Fibroblast of pulmonary artery (primary cell): Measurements from ENCODE around the gene USPL1.
"Not testable (repeated sequence)": the region's sequence is repeated elsewhere in the genome, so short reads cannot be mapped to it uniquely, and the experiment has no call there.

Experiments used
- DNase-seq: peaks from one replicate; pipeline ENCODE4 v3.0.0-alpha.2; 2010; ENCODE audit warnings: low read depth
- H3K4me3 ChIP-seq: replicated peaks from 2 replicates; pipeline ENCODE4 v1.5.1; 2011; ENCODE audit warnings: low read depth, mild to moderate bottlenecking, control low read depth, low read length, moderate library complexity
- TF ChIP-seq, protein P1 (sequence below): IDR thresholded peaks from 2 replicates; pipeline ENCODE4 v1.5.1; 2011; ENCODE audit warnings: mild to moderate bottlenecking, control low read depth, low read length, inconsistent platforms; ENCODE audit errors: missing control alignments

Gene USPL1

DNA sequence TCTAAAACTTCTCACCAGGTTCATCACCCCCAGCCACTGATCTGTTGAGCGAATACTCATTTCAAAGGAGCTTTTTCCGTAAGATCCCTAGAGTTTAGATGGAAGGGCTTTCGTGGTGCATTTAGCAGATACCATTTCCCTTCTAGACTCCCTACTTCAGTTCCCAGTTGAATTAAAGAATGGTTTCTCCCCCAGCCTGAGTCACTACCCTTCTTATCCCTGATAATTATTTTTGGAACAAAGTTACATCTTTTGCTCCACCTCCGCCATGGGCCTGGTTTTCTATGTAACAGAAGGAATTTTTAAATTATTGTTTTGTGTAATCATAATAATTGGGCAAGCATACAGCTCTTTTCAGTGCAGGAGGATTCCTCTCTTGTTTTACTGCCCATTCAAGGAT is 22.0 kb downstream of the USPL1 start:
- DNase-seq = peak; percentile 80

DNA sequence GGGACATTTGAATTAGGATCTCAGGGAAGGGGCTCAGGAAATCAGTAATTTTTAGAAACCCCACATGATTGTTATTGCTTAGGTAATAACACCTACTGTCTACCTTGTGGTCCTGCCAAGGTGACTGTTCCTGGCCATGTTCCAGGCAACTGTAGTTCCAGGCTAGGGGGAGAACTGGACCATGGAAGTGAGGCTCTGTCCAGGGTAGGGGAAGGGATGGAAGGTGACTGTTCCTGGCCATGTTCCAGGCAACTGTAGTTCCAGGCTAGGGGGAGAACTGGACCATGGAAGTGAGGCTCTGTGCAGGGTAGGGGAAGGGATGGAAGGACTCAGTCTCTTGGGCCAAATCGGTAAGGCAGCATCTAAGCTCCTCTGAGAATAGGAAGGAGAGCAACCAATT is 23.5 kb downstream of the USPL1 start:
- H3K4me3 ChIP-seq, DNase-seq: not testable (repeated sequence)

More for the DNA sequence above, 22.0 kb downstream of the USPL1 start:
- H3K4me3 ChIP-seq = no peak overlapping the region
- TF ChIP-seq, protein P1, sequence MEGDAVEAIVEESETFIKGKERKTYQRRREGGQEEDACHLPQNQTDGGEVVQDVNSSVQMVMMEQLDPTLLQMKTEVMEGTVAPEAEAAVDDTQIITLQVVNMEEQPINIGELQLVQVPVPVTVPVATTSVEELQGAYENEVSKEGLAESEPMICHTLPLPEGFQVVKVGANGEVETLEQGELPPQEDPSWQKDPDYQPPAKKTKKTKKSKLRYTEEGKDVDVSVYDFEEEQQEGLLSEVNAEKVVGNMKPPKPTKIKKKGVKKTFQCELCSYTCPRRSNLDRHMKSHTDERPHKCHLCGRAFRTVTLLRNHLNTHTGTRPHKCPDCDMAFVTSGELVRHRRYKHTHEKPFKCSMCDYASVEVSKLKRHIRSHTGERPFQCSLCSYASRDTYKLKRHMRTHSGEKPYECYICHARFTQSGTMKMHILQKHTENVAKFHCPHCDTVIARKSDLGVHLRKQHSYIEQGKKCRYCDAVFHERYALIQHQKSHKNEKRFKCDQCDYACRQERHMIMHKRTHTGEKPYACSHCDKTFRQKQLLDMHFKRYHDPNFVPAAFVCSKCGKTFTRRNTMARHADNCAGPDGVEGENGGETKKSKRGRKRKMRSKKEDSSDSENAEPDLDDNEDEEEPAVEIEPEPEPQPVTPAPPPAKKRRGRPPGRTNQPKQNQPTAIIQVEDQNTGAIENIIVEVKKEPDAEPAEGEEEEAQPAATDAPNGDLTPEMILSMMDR = no peak

DNA sequence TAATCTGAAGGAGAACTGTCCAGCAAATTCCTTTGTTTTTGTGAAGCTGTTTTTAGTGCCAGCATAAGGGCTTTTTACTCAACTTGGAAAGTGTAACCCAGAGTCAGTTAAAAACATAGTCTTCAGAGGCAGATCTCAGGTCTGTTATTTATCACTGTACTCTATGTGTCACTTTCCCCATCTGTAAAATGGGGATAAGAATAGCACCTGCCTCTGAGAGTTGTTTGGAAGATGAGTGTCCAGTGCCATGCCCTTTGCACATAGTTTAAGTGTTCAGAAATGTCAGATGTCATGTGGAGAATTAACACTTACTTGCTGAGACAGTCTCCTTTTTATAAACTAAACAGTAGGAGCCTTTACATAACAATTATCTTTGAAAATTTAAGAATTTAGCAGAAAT is 27.9 kb downstream of the USPL1 start:
- TF ChIP-seq, protein P1 = no peak
- DNase-seq = no peak

DNA sequence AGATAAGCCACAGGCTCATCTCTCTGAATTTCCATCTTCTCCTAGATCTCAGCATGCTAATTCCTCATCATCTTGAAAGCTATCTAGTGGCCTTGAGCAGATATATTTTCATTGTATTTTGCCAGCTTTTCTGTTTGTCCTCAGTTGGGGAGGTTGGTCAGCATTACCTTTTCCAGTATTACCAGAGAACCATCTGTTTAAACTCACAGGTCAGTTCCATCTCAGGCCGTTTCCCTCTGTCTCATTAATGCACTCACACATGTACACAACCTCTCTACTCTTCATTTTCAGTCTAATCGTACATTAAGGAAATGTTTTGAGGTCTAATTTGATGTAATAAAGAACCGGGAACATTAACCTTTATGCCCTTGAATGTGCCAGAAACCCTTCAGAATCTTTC is 29.7 kb downstream of the USPL1 start:
- no peak overlapping the region for H3K4me3 ChIP-seq
- no peak for DNase-seq
- TF ChIP-seq, protein P1 = no peak

More for the DNA sequence above, 27.9 kb downstream of the USPL1 start:
- H3K4me3 ChIP-seq = no peak overlapping the region

DNA sequence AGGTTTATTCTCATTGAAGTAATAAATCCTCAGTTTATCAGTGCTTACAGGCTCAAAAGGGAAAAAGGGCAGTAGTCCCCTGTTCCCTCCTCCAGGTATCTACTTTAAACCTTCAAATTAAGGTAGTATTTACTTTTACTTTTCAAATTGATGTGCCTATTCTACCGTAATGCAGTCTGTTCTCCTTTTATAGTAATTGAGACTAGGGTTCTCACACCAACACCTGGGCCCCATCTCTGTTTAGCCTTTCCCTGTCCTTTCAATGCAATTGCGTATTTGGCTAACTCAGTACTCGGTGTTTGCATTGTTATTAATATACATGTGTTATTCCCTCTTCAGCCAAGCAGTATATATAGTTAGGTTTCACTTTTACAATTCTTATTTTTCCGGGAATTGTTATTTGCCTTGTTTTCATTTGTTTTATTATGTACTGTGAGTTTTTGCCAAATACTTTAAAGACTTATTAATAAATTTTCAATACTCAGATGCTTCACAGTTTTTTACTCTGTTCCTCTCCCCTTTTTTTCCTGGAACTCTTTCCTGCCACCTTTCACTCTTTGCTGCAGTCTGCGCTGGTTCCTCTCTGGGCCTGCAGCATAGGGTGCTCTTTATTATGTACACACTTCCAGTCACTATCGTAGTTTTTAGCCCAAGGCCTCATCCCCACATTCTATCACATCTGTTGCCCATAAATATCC is 30.3 kb downstream of the USPL1 start:
- no peak for DNase-seq
- TF ChIP-seq, protein P1 = no peak
- H3K4me3 ChIP-seq = no peak overlapping the region

DNA sequence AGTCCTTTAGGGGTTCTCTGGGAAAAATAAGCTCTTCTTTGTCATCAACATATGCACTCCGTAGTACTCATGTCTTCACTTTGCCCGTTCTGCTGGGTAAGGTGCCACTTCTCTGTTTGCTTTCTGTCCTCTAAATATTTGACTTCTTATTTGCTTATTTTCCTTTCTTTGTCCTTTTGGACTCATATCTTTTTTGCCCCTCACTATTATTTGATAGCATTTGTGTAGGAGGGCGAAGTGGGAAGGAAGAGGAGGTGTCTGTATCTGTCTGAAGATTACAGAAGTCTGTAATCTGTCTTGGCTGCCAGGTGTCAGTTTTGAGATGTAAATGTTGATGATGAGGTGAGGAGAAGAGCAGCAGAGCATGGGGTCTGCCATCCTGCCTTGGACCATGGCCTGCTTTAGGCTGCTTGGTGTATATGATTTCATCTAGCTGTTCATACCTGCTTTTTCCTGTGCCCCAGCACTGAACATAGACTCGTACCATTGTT is 30.8 kb downstream of the USPL1 start:
- TF ChIP-seq, protein P1 = no peak
- no peak overlapping the region for H3K4me3 ChIP-seq
- no peak for DNase-seq

DNA sequence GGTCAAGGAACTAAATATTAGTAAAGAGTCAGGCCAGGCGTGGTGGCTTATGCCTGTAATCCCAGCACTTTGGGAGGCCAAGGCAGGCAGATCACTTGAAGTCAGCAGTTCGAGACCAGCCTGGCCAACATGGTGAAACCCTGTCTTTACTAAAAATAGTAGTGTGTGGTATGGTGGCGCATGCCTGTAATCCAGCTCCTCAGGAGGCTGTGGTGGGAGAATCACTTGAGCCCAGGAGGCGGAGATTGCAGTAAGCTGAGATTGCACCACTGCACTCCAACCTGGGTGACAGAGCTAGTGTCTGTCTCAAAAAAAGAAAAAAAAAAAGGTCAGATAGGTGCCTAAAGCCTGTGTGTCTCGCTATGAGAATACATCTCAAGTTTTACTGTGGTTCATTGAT is 33.9 kb downstream of the USPL1 start:
- DNase-seq, H3K4me3 ChIP-seq: not testable (repeated sequence)

DNA sequence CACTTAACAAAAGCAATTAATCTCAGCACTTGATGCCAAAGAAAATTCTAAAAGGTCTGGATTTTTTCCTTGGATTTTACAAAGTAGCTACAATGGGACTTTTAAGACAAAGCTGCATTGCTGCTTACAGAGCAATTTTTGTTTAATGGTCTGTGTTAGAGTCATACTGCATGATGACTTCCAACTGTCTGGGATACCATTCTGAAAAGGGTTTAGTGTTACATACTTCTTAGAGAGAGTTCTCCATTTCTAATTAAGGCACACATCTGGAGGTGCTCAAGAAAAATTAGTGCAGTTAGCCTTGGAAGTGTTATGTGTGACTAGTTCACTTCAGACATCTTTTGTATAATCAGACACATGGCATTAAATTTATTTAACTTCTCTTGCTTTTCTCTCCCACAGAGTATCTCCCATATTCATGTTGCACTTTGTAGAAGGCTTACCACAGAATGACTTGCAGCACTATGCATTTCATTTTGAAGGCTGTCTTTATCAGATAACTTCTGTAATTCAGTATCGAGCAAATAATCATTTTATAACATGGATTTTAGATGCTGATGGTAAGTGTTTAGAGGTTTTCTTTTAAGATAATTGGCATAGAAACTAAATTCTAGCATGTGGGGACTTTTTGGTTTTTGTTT is 35.1 kb downstream of the USPL1 start:
- no peak overlapping the region for H3K4me3 ChIP-seq
- no peak for DNase-seq
- TF ChIP-seq, protein P1 = no peak
